Dermis microvascular lymphatic vessel endothelial cell (primary cell): ENCODE data around the gene APIP. TPM values are rescaled to one million over a fixed set of nuclear protein-coding genes. Genes with fewer than 3 reads are reported as not detected.
A peak's percentile ranks its signal among the peaks of the same experiment; 100 is the strongest.

Experiments
- DNase-seq, 2 donors: peaks; one replicate each; pipeline versions ENCODE4 v3.0.0 to v3.0.0-alpha.2; 2010; ENCODE audit warnings: low read depth in 2 of 2
- total RNA-seq: library from RNA; depleted of rRNA; stranded (reverse); fragments of >200 nt; gene quantifications from 2 replicates; pipeline ENCODE4 v1.2.1, GENCODE V29; 2014

The APIP gene
- total RNA-seq, 1 donor from 2014 or later, result 16.6 TPM

DNA sequence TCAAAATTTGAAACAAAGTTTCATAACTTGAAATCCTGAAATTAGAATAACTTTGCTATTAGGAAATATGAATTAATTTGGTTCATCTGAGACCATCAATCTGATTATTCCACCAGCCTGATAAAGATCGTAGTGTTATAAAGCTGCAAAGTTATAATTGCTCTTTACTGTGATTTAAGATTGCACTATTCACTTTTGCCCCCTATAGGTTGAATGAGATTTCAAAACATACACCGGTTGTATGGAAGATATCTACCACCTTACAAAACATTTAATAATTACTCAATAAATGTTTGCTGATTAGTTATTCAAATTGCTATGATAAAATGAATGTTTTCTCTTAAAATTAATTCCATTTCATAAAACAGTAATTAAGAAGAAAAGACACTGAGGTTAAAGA lies 26.1 kb downstream of the APIP start:
- DNase-seq, result peak in 1 of 2 donors; percentile 19

DNA sequence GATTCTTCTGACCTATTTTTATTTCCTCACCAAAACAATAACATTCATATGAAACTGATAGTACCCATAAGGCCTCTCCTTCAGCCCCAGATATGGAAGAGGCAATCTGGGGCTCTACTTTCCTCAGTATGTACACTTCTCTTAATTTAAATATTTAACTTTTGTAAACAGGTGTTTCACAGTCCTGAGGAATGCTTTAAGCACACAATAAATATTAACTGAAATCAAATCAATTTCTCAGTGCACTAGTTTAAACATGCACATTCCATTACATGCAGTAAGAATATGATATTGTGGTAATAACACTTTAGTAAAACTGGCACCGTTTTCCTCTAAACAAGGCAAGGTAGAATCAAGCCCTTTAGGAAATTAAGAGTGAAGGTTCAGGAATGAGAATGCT lies 28.9 kb downstream of the APIP start:
- DNase-seq, result no peak

DNA sequence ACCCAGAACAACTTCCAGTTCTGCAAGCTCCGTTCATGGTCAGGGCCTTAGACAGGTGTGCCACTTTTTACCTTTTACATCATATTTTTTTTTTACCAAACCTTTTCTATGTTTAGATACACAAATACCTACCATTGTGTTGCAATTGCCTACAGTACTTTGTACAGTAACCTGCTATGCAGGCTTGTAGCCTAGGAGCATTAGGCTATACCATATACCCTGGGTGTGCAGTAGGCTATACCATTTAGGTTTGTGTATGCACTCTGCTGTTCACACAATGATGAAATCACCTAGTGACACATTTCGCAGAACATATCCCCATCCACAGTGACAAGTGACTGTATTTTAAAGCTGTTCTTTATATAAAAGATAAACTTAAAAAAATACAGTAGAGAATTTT lies 29.6 kb downstream of the APIP start:
- DNase-seq, result no peak

DNA sequence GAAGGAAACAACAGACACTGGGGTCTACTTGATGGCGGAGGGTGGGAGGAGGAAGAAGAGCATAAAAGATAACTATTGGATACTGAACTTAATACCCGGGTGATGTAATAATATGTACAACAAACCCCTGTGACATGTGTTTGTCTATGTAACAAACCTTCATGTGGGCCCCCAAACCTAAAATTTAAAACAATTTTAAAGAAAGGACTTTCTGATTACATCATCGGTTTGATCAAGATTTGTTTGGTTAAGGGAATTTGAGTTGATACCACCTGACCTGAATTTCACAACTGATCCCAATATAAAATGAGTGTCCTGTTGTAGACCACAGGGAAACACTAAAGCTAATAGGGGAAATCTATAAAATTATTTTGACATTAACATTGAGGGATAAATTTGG lies 34.3 kb downstream of the APIP start:
- DNase-seq, result no peak

DNA sequence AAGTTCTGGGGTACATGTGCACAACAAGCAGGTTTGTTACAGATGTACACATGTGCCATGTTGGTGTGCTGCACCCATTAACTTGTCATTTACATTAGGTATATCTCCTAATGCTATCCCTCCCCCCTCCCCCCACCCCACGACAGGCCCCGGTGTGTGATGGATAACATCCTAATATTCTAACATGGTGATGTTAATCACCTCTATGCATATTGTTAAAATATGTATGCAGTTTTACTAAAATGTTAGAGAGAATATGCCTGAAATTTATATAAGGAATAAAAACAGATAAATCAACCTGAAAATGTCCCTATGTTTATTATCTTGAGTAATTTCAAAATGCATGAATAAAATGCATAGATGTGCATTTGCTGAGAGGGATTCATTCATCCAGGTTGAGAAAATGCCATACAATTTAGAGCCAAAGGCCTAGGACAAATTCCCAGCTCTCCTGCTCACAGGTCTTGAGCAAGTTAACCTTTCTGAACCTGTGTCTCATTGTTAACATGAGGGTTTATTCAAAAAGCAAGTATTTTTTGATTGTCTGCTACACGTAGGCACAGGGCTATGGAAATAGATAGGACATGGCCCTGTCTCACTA lies 38.7 kb downstream of the APIP start:
- DNase-seq, result no peak

DNA sequence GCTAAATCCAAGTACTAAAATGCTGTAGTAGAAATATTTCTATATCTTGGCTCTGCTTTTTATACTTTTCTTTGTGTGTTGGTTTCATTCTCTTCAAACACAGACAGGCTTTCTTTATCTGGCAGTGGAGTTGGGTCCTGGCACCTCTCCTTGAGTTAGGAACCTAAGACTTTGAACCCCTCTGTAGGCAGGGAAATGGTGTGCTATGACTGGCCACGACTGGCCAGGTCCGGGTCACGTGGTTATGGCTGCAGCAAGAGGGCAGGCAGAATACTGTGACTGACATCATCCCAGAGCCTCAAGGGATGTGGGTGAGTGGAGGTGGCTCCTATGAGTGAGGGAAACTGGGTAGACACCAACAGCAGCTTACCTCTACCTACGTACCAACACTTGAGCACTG lies 42.0 kb downstream of the APIP start:
- no peak for DNase-seq

DNA sequence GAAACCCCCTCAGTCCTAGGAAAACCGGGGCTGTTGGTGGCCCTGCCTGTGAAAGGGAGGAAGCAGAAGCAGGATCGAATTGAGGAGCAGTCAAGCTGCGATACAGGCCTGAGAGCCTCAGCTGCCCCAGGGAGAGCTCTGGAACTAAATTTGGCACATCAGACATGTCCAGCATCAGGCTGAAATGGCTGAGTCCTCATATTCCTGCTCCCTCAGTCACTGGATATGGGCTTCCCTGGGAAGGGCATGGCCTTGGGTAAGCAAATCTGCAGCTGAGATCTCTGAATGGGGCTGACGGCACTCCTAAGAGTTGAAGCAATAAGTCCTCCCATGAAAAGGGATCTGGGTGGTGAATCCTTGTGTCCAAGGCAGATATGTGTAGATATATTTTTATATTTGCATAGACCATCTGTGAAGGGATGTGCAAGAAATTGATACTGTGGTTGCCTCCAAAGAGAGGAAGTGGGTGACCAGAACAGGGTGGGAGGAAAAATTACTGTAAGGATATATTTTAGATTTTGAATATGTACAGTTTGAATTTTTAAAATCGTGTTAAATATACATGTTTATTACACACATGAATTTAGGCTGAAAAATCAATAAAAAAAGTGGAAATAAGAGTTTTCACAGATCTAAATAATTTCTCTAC lies 45.5 kb downstream of the APIP start:
- no peak for DNase-seq

DNA sequence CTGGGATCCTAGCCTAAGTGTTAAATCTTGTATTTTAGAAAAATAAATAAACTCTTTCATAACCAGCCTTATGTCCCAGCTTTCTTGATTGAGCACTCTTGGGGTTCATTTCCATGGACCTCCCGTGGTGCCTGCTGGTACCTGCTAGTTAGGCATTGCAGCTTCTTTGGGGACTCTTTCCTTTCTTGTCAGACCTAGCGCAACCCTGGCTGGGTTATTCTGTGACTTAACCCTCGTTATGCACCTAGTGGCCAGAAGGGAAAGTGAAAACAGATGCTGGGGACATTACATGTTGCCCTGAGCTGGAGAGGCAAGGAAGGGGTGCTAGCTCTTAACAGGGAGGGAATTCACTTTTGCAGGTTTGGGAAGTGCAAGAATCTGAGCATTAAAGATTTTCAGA lies 46.8 kb downstream of the APIP start:
- DNase-seq, result no peak

DNA sequence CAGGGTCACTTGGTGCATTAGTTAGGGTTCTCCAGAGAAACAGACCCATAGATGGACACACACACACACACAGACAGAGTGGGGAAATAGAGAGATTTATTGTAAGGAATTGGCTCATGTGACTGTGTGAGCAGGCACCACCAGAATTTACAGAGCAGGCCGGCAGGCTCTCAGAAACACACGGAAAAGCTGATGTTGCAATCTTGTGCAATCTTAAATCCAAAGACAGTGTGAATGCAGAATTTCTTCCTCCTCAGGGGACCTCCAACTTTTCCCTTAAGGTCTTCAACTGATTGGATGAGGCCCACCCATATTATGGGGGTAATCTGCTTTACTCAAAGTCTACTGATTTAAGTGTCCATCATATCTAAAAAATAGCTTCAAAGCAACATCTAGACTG lies 49.8 kb downstream of the APIP start:
- no peak for DNase-seq

DNA sequence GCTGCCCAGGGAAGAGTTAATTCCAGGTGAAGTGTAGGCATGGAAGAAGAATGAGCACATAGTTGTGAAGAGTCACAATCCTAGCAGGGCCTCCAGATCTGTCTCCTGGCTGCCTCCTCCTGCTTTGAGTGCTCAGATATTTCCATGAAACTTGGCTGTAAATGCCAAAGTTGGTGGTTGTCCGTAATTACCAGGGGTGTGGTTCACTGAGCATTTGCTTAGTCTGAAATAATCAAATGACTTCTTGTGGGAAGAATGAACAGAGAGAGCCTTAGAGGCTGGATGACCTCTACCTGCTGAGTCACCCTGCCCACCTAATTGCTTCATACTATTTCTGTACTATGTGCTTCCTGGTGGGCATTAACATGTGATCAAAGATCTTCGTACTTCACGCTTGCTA lies 50.9 kb downstream of the APIP start:
- no peak for DNase-seq

DNA sequence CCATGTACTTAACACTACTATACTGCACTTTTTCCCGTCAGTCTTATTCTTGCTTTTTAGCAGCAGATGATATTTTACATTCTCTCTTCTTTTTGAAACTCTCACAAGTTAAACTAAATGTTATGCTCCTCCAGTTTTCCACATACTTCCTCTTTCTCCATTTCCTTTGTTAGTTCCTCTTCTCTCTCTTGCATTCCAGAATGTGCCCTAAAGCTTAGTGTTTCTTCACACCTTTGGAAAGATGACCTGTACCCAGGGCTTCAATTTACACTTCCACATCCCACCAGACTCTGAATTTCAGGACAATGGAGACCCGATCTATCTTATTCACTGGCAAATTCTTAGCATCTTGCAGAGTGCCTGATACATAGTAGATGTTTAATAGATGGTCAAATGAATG lies 51.8 kb downstream of the APIP start:
- no peak for DNase-seq

DNA sequence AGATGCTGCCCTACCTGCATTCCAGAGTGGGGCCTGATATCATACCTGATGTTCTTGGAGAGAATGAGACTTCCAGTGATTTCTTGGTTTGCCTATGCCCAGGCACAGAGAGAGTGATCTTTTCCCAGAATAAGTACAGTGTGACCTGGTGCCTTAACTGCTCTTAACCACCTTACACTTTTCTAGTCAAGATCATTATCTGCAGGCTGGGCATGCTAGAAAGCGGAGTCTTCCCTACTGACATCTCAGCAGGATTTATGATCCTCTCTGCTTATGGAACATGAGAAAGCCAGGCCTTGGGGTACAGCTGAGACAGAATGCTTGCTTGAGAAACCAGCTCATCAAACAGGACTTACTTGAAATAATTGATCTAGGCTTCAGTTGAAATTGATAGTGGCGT lies 53.1 kb downstream of the APIP start:
- DNase-seq, result no peak

DNA sequence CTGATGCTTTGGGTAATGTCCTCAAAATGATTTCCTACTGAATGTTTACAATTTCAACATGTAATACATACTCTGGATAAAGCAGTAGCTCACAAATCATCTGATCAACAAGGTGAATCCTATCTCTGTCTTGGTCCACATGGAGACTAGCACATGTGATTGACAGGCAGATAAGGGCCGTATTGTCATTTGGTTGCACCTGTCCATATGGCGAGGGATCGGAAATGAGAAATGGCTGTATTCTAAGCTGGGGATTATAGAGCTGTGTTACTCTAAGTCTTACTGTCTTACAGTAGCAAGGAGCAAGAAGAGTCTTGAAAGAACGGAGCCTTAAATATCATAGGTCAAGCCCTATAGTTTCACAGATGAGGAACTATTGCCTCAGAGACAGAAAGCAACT lies 55.7 kb downstream of the APIP start:
- DNase-seq, result no peak

DNA sequence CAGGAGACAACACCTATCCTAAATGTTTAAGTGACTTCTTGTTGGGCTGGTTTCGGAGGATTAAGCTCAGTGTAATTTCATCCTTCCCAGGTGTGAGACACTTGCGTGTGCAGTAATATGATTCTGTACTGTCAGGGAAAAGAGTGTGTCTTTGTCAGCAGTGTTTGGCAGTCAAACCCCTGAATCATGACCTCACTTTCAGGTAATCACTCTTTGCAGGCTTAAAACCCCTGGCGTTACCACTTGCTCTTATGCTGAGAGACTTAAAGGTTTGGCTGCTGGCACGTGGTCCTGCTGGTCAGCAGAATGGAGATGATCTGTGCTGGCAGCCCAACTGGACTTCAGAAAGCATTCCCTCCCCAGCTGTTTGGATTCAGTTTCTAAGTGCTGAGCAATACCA lies 56.1 kb downstream of the APIP start:
- DNase-seq, result no peak

DNA sequence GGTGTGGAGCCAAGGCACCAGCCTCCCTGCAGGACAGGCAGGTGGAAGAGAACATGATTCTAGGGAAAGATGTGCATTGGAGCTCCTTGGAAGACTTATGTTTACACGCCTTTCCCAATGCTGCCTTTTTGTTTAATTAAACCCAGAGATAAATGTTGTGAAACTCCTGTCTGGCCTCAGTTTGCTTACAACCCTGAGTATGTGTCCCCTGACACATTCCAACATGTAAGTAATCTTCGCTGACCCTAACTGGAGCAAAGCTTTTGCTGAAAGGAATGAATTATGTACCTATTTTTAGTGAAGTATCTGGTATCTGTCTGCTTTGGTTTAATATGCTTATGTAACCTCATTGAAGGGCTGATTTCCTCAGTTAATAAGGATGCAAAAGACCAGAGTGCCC lies 56.7 kb downstream of the APIP start:
- no peak for DNase-seq

DNA sequence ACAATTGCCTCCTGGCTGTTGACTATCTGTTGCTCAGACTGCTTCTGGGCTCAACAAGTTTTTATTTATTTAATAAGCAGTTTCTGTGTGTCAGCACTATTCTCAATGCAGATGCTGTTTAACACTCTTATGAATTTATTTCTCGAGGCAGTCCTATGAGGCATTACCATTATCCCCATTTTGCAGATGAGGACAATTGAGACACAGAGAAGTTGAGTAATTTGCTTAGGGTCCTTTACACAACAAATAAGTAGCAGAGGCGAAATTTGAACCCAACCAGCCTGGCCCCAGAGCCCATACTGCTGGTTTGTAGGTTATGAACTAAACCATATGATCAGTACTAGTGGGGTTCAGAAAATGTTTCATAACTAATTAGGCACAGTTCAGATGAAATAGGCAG lies 58.7 kb downstream of the APIP start:
- no peak for DNase-seq

DNA sequence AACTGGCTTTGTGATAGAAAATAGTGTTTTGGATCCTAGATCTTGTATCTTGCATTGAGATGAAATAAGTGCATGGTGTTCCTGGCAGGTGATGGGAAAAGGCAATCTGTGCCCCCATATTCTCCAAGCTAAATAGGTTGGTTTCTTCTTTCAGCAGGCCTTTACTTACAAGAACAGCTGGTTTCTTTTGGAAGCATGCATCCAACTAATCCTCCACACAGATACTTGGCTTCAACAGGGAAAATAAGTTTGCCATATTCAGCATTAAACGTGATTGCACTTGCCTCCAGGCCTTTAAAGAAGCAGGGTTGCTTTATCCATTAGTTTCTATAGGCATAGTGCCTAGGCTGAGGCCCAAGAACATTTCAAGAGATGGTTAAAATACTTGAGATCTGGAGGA lies 59.9 kb downstream of the APIP start:
- no peak for DNase-seq

DNA sequence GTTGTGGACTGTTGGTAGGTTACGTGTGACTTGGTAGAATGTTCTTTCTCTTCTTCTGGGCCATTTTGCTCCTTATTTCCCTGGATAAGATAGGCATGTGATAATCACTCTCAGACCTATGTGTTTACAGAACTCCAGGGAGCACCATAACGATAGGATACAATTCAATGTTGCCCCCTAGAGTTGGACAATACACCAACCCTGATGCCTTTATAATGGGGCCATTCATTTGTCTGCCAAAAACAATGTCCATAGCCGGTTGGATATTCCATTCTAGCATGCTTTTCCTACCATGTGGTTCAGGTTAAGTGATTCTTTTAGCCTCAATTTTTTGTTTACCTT lies 60.5 kb downstream of the APIP start:
- peak in 1 of 2 donors; percentile 5 for DNase-seq

DNA sequence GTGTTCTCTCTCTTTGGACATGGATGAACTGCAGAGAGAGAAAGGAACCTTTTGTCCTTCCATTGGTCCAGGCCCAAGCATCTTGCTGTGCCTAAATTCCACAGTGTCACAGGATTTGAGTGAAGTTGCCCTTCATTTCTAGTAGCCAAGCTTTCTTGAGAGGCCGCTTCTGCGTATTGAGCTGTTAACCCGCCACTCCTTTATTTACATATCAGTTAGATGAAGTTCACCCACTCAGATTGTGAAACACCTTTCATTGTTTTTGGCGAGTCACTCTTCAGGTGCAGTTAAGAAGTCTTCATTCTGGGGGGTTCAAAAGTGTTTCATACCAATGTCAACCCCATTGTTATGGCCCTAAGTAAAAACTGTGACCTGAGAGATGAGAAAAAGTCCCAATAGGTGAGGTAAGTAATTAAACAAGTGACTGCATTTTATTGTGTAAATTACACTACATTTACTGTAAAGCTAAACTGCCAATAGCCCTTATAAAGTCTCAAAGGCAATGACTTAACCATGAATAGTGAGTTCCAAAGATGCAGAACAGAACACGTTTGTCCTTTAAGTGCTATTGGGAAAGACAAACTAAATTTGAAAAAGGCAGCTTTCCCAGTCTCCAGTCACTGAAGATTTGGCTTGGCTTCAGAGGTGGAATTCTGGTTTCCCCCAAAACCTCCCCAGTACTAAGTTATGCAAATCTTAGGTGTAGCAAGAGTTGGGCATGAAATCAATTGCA lies 61.0 kb downstream of the APIP start:
- no peak for DNase-seq

DNA sequence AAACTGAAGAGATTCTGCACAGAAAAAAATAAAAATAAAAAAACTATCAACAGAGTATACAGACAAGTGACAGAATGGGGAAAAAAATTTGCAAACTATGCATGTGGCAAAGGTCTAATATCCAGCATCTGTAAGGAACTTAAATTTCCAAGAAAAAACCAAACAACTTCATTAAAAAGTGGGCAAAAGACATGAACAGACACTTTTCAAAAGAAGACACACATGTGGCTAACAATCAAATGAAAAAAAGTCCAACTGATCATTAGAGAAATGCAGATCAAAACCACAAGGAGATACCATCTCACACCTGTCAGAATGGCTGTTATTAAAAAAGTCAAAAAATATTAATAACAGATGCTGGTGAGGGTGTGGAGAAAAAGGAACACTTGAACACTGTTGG lies 64.3 kb downstream of the APIP start:
- DNase-seq, result no peak

DNA sequence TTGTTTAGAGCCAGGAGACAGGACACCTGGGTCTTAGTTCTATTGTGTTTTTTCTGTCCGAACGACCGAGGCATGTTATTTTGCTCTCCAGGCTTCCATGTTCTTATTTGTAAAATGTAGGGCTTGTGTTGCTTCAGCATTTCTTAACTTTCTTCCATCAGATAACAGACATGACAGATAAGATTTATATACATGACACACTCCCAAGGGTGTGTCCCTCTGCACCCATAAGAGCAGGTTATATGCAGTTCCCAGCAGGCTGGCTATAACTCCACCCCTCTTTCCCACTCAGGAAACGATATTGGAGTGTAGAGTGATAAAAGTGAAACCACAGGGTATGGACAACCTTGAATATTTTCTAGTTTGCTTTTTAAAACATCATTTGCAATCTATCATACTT lies 65.8 kb downstream of the APIP start:
- no peak for DNase-seq

DNA sequence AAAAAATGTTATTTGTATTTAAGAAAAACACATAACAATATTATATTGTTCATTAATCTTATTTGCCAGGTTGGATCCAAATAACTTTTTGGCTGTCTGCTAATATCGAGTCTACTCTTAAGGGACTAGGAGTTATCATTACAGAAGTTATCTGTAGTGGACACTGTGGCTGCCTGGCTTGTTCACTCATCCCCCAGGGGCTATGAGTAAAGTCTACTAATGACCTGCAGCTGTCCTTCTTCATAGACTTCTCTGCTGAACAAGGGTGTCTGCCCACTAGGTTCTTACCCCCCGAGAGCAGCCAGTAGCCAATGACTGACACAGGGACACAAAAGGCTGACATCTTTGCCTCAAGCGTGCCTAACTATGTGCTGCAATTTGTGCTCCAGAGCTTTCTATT lies 69.7 kb downstream of the APIP start:
- no peak for DNase-seq

DNA sequence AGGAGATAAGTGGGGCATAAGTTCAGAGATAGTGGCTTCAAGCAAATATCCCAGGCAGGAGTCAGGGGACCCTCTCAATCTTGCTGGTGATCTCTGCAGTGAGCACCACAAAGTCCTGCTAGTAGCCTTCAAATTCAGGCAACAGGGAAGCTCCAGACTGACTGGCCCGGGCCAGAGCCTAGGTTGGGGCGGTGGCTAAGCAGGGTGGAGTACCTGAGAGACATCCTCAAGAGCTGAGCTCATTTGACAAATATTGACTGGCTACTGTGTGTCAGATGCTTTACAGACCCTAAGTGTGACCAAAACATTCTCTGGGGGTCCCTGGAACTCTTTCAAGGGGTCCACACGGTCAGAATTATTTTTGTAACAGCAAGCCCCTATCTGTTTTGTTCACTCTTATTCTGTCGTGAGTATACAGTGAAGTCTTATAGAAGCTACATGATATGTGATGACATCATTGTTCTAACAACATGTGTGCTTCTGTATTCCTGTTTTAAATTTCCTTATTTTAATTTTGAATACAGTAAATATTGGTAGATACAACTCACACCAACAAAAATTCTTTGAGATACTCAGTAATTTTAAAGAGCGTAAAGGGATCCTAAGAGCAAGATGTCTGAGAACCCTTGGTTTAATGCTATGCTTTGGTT lies 71.6 kb downstream of the APIP start:
- DNase-seq, result no peak
